PC-9 (cell line): ENCODE results near the gene MICB. TPM values are rescaled to one million over a fixed set of nuclear protein-coding genes. Genes with fewer than 3 reads are reported as not detected.
"Not testable (repeated sequence)": the region's sequence is repeated elsewhere in the genome, so short reads cannot be mapped to it uniquely, and the experiment has no call there.

Experiments used
- BruUV-seq: library from RNA; stranded (reverse); fragments of 400-500 nt; replicated peaks from 2 replicates; lab custom pipeline; 2021; lab: Mats Ljungman, UMichigan
- CTCF ChIA-PET: fragments of 300-600 bp; sonication (Branson Sonifier 250); formaldehyde crosslinking; loops from one replicate; lab custom pipeline; 2022; ENCODE audit warnings: antibody characterized with exemption; lab: Charles Lee
- POLR2A ChIA-PET: fragments of 300-600 bp; sonication (Branson Sonifier 250); formaldehyde crosslinking; loops from one replicate; lab custom pipeline; 2022; ENCODE audit warnings: antibody characterized with exemption; ENCODE audit not compliant: unreplicated experiment; lab: Charles Lee
- DNase-seq, 2 experiments: peaks; one replicate each; pipeline versions ENCODE4 v3.0.0 to v3.0.0-alpha.2; 2015 to 2022; ENCODE audit warnings: mixed read lengths in 1 of 2
- H2AFZ ChIP-seq: fragments of 200-600 bp; sonication (generic); 2 replicates; pipeline ENCODE4 v1.8.1; 2017; ENCODE audit warnings: antibody characterized with exemption
- H3F3A ChIP-seq: fragments of 200-600 bp; sonication (generic); 2 replicates; pipeline ENCODE4 v1.8.1; 2017; ENCODE audit warnings: antibody characterized with exemption, mild to moderate bottlenecking, low read depth; ENCODE audit not compliant: insufficient read depth
- H3K27ac ChIP-seq: fragments of 200-600 bp; sonication (generic); 2 replicates; pipeline ENCODE4 v1.6.1; 2016; ENCODE audit warnings: mixed run types
- H3K27me3 ChIP-seq: fragments of 200-600 bp; sonication (generic); 2 replicates; pipeline ENCODE4 v1.6.1; 2016; ENCODE audit warnings: low read depth, mixed run types; ENCODE audit not compliant: insufficient read depth
- H3K36me3 ChIP-seq: fragments of 200-600 bp; sonication (generic); 2 replicates; pipeline ENCODE4 v1.6.1; 2016; ENCODE audit warnings: low read depth, mixed run types
- H3K4me1 ChIP-seq: fragments of 200-600 bp; sonication (generic); replicated peaks from 2 replicates; pipeline ENCODE4 v1.6.1; 2016; ENCODE audit warnings: mixed run types; ENCODE audit not compliant: insufficient read depth
- H3K4me2 ChIP-seq: fragments of 200-600 bp; sonication (generic); 2 replicates; pipeline ENCODE4 v1.6.1; 2017; ENCODE audit warnings: mixed run types
- H3K4me3 ChIP-seq: fragments of 200-600 bp; sonication (generic); 2 replicates; pipeline ENCODE4 v1.6.1; 2016; ENCODE audit warnings: mixed run types
- H3K79me2 ChIP-seq: fragments of 200-600 bp; sonication (generic); 2 replicates; pipeline ENCODE4 v1.6.1; 2017; ENCODE audit warnings: low read depth, mixed run types
- H3K9me2 ChIP-seq: fragments of 200-600 bp; sonication (generic); 2 replicates; pipeline ENCODE4 v1.8.1; 2017; ENCODE audit warnings: mild to moderate bottlenecking; ENCODE audit not compliant: insufficient read depth
- H3K9me3 ChIP-seq: fragments of 200-600 bp; sonication (generic); 2 replicates; pipeline ENCODE4 v1.8.1; 2016; ENCODE audit warnings: low read depth; ENCODE audit not compliant: insufficient read depth
- H4K20me1 ChIP-seq: fragments of 200-600 bp; sonication (generic); 2 replicates; pipeline ENCODE4 v1.8.1; 2017; ENCODE audit not compliant: insufficient read depth
- EZH2 ChIP-seq: fragments of 200-600 bp; sonication (generic); IDR thresholded peaks from 2 replicates; pipeline ENCODE4 v1.8.0; 2017; ENCODE audit warnings: antibody characterized with exemption, low read depth
- intact Hi-C: fragments of 100-400 bp; cut with micrococcal nuclease; formaldehyde crosslinking; loops from one replicate; pipeline ENCODE4 v1.10.0; 2022; ENCODE audit not compliant: unreplicated experiment
- total RNA-seq: library from RNA; stranded (reverse); gene quantifications from 2 replicates; pipeline ENCODE4 v1.2.3, GENCODE V29; 2021
- TF ChIP-seq, protein P1 (sequence below): fragments of 200-600 bp; sonication (generic); conservative IDR thresholded peaks from 2 replicates; pipeline ENCODE4 v1.6.1; 2017; ENCODE audit warnings: mixed run types, antibody characterized with exemption, mild to moderate bottlenecking, moderate library complexity

MICB gene
- total RNA-seq, 1 experiment from 2014 or later, result 37.8 TPM

- no peaks in the 10 kb centered on the region for H3K9me3 ChIP-seq
- no peaks in the 10 kb centered on the region for H4K20me1 ChIP-seq
- H3K79me2 ChIP-seq, result no peaks in the 10 kb centered on the region
- no peak overlapping the region for H3K27ac ChIP-seq
- no peak overlapping the region for H3K4me2 ChIP-seq
- no peaks in the 10 kb centered on the region for H3K4me1 ChIP-seq
- no peaks in the 10 kb centered on the region for H3K9me2 ChIP-seq
- ChIA-PET CTCF (no interaction called here), POLR2A (no interaction called here)
- no peaks in the 10 kb centered on the region for H3K36me3 ChIP-seq
- intact Hi-C loops, result no loop called here
- BruUV-seq, result no TSS peak
- H2AFZ ChIP-seq, result no peak overlapping the region
- no peak overlapping the region for H3K4me3 ChIP-seq
- no peak for DNase-seq
- H3K27me3 ChIP-seq, result peaks cover 24% of the 10 kb centered on the region; the same call in 1 of the 2 replicates
- H3F3A ChIP-seq, result no peaks in the 10 kb centered on the region
- TF ChIP-seq EZH2, result no peak
- TF ChIP-seq, protein P1, sequence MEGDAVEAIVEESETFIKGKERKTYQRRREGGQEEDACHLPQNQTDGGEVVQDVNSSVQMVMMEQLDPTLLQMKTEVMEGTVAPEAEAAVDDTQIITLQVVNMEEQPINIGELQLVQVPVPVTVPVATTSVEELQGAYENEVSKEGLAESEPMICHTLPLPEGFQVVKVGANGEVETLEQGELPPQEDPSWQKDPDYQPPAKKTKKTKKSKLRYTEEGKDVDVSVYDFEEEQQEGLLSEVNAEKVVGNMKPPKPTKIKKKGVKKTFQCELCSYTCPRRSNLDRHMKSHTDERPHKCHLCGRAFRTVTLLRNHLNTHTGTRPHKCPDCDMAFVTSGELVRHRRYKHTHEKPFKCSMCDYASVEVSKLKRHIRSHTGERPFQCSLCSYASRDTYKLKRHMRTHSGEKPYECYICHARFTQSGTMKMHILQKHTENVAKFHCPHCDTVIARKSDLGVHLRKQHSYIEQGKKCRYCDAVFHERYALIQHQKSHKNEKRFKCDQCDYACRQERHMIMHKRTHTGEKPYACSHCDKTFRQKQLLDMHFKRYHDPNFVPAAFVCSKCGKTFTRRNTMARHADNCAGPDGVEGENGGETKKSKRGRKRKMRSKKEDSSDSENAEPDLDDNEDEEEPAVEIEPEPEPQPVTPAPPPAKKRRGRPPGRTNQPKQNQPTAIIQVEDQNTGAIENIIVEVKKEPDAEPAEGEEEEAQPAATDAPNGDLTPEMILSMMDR, result no peak
Measured at GRCh38 chr6:31453259-31453658, 44.7 kb upstream of the MICB start.

DNA sequence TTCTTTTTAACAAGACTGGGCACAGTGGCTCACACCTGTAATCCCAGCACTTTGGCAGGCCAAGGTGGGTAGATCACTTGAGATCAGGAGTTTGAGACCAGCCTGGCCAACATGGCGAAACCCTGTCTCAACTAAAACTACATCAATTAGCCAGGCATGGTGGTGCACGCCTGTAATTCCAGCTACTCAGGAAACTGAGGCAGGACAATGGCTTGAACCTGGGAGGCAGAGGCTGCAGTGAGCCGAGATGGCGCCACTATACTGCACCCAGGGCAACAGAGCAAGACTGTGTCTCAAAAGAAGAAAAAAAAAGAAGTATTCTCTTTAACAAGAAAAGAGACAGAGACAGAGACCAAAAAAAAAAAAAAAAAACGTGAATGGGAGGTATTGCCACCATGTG lies 38.1 kb upstream of the MICB start:
- H3F3A ChIP-seq, H3K4me1 ChIP-seq, CTCF ChIA-PET, intact Hi-C loops, H3K27me3 ChIP-seq, H3K9me3 ChIP-seq, H3K4me3 ChIP-seq, H3K27ac ChIP-seq, H3K9me2 ChIP-seq, H2AFZ ChIP-seq, H3K4me2 ChIP-seq, H3K79me2 ChIP-seq, BruUV-seq, H4K20me1 ChIP-seq, POLR2A ChIA-PET, DNase-seq, H3K36me3 ChIP-seq: not testable (repeated sequence)

DNA sequence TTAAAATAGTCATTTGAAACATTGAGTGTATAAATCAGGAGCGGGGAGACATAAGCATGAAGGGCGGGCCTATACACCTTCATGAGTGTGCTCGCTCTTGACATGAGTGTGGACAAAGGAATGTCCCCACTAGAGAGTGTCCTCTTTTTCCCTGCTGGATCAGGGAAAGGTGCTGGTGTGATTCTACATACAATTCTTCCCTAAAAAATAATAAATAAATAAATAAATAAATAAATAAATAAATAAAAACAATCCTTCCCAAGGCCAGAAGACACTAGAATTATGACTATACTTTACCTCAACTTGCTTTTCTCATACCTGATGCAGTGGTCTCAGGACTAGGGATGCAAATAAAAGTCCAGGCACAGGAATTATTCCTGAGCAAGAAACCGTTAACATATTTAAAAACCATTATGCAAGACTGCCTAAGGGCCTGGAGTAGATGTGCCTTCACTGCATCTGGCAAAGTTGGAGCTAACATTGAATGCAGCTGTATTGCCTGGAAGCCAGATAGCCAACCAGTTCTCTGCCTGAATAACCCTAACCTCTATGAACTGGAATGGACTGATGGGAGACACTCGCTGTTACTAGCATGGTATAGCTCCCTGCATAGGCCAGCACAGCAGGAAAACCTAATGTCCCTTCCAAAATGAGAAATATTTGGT lies 37.5 kb upstream of the MICB start:
- ChIA-PET CTCF (no interaction called here), POLR2A (no interaction called here)
- Histone ChIP-seq H3K79me2 (no peaks in the 10 kb centered on the region), H3K27ac (no peak overlapping the region), H3K4me2 (no peak overlapping the region), H3K36me3 (no peaks in the 10 kb centered on the region), H3K9me3 (no peaks in the 10 kb centered on the region), H3K27me3 (no peaks in the 10 kb centered on the region), H3K9me2 (no peaks in the 10 kb centered on the region), H2AFZ (no peak overlapping the region), H4K20me1 (no peaks in the 10 kb centered on the region), H3F3A (no peaks in the 10 kb centered on the region), H3K4me1 (peaks cover 6% of the 10 kb centered on the region; the same call in 1 of the 2 replicates), H3K4me3 (no peak overlapping the region)
- no peak for TF ChIP-seq EZH2
- TF ChIP-seq, protein P1, result no peak
- no TSS peak for BruUV-seq
- no peak for DNase-seq
- intact Hi-C loops, result no loop called here
